ENCODE results near the gene COL19A1.

COL19A1 gene

DNA sequence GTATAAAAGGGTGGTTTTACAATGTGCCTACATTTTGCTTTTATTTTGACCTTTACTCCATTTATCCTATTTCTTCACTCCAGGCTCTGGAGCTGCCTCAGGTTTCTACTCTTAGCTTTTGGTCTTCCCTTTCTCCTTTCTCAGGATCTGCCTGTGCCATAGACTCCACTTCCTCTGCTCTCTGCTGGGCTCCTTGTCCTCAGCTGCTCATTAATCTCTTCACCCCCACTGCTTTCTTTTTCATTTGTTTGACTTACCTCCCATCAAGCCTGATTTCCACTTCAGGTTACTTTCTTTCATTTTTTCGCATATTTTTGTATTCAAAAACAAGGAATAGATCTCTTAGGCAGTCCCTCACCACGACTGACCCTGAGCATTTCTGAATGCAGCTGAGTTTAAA, 106.8 kb downstream of the COL19A1 start:
- no peaks in the 10 kb centered on the region for H3K36me3 ChIP-seq (ENCODE audit: control insufficient read depth, insufficient read depth, low read length)
- no peak overlapping the region for H3K4me3 ChIP-seq (ENCODE audit: low read depth, low read length)
- no peaks in the 10 kb centered on the region for H3K9me3 ChIP-seq (ENCODE audit: control insufficient read depth, insufficient read depth, low read length)
- H3K9ac ChIP-seq (ENCODE audit: low read depth, low read length) = no peak overlapping the region
- no peaks in the 10 kb centered on the region for H3K27me3 ChIP-seq (ENCODE audit: control insufficient read depth, insufficient read depth, low read length)
- peaks cover 9% of the 10 kb centered on the region for H3K4me1 ChIP-seq (ENCODE audit: control insufficient read depth, insufficient read depth, low read length)
- no peak overlapping the region for H3K27ac ChIP-seq (ENCODE audit: low read depth, low read length)

- no peak overlapping the region for H3K4me3 ChIP-seq (ENCODE audit: low read depth, low read length)
- no peaks in the 10 kb centered on the region for H3K27me3 ChIP-seq (ENCODE audit: control insufficient read depth, insufficient read depth, low read length)
- H3K4me1 ChIP-seq (ENCODE audit: control insufficient read depth, insufficient read depth, low read length) = peaks cover 9% of the 10 kb centered on the region
- no peak overlapping the region for H3K9ac ChIP-seq (ENCODE audit: low read depth, low read length)
- H3K36me3 ChIP-seq (ENCODE audit: control insufficient read depth, insufficient read depth, low read length) = no peaks in the 10 kb centered on the region
- H3K9me3 ChIP-seq (ENCODE audit: control insufficient read depth, insufficient read depth, low read length) = no peaks in the 10 kb centered on the region
- no peak overlapping the region for H3K27ac ChIP-seq (ENCODE audit: low read depth, low read length)
Observed at GRCh38 chr6:69973763-69974162, 107.4 kb downstream of the COL19A1 start.

DNA sequence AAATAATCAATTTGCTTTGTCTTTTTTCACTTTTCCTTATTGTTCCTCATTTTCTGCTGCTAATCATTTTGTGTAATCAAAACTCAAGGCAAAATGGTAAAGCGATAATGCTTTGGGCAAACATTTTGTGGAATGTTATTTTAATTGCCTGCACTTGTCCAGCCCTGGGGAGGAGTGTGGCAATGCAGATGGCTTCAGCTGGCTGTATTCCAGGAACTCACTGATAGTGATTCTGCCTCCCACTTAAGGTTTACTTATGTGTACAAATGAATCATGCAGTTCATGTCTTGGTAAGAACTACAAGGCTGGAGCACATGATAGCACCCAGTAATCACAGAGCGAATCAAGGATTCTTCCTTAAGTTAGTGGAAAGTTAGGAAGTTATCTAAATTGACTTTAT, 107.8 kb downstream of the COL19A1 start:
- Histone ChIP-seq H3K9ac (ENCODE audit: low read depth, low read length) (no peak overlapping the region), H3K27ac (ENCODE audit: low read depth, low read length) (no peak overlapping the region), H3K4me3 (ENCODE audit: low read depth, low read length) (no peak overlapping the region), H3K9me3 (ENCODE audit: control insufficient read depth, insufficient read depth, low read length) (no peaks in the 10 kb centered on the region), H3K36me3 (ENCODE audit: control insufficient read depth, insufficient read depth, low read length) (no peaks in the 10 kb centered on the region), H3K27me3 (ENCODE audit: control insufficient read depth, insufficient read depth, low read length) (no peaks in the 10 kb centered on the region), H3K4me1 (ENCODE audit: control insufficient read depth, insufficient read depth, low read length) (peaks cover 9% of the 10 kb centered on the region)

DNA sequence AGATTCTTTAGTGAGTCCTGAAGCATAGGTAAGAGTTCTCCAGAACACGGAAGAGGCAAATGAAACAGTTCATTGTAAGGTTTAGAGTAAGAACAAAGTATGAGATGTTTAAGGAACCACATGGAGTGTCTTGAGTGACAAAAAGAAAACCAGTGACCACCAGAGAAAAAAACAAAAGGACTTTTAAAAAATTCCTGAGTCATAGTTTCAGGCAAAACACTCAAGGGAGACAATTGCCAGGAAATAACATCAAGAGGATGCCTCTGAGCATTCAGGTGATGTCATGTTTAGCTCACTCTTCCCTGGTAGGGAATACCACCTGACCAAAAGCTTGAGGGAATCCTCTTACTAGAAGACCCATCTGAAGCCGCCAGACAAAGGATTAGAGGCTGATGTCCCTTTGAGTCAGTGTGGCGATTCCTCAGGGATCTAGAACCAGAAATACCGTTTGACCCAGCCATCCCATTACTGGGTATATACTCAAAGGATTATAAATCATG, 110.3 kb downstream of the COL19A1 start:
- no peak overlapping the region for H3K9ac ChIP-seq (ENCODE audit: low read depth, low read length)
- peak overlapping the region; percentile 68 for H3K27ac ChIP-seq (ENCODE audit: low read depth, low read length)
- no peak overlapping the region for H3K4me3 ChIP-seq (ENCODE audit: low read depth, low read length)
- H3K9me3 ChIP-seq (ENCODE audit: control insufficient read depth, insufficient read depth, low read length) = no peaks in the 10 kb centered on the region
- H3K36me3 ChIP-seq (ENCODE audit: control insufficient read depth, insufficient read depth, low read length) = no peaks in the 10 kb centered on the region
- H3K27me3 ChIP-seq (ENCODE audit: control insufficient read depth, insufficient read depth, low read length) = no peaks in the 10 kb centered on the region
- H3K4me1 ChIP-seq (ENCODE audit: control insufficient read depth, insufficient read depth, low read length) = peaks cover 9% of the 10 kb centered on the region

GRCh38 chr6:69980624-69981023, 114.3 kb downstream of the COL19A1 start:
- Histone ChIP-seq H3K27me3 (ENCODE audit: control insufficient read depth, insufficient read depth, low read length) (no peaks in the 10 kb centered on the region), H3K9me3 (ENCODE audit: control insufficient read depth, insufficient read depth, low read length) (no peaks in the 10 kb centered on the region), H3K4me3 (ENCODE audit: low read depth, low read length) (no peak overlapping the region), H3K36me3 (ENCODE audit: control insufficient read depth, insufficient read depth, low read length) (no peaks in the 10 kb centered on the region), H3K9ac (ENCODE audit: low read depth, low read length) (no peak overlapping the region), H3K27ac (ENCODE audit: low read depth, low read length) (no peak overlapping the region), H3K4me1 (ENCODE audit: control insufficient read depth, insufficient read depth, low read length) (no peaks in the 10 kb centered on the region)

GRCh38 chr6:69984506-69984905, 118.2 kb downstream of the COL19A1 start:
- Histone ChIP-seq H3K36me3 (ENCODE audit: control insufficient read depth, insufficient read depth, low read length) (no peaks in the 10 kb centered on the region), H3K27ac (ENCODE audit: low read depth, low read length) (no peak overlapping the region), H3K27me3 (ENCODE audit: control insufficient read depth, insufficient read depth, low read length) (no peaks in the 10 kb centered on the region), H3K4me3 (ENCODE audit: low read depth, low read length) (no peak overlapping the region), H3K4me1 (ENCODE audit: control insufficient read depth, insufficient read depth, low read length) (no peaks in the 10 kb centered on the region), H3K9ac (ENCODE audit: low read depth, low read length) (no peak overlapping the region), H3K9me3 (ENCODE audit: control insufficient read depth, insufficient read depth, low read length) (no peaks in the 10 kb centered on the region)

DNA sequence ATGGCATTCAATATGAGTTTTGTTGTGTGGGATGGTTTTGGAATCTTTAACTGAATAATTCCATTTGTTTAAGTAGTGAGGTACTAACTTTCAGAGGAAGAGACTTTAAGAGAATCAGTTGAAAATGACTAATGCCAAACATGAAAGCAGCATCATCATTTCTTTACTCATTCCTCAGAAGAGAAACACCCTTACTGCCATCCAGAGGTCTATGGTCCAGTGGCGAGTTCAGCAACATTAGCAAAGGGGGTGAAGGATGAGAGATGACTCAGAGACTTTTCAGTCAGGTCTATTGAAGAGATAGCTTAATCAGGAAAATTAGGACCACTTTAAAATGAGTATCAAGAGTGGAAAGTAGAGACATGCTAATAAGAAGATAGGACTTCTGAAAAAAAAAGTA, 118.8 kb downstream of the COL19A1 start:
- no peak overlapping the region for H3K27ac ChIP-seq (ENCODE audit: low read depth, low read length)
- H3K9ac ChIP-seq (ENCODE audit: low read depth, low read length) = no peak overlapping the region

DNA sequence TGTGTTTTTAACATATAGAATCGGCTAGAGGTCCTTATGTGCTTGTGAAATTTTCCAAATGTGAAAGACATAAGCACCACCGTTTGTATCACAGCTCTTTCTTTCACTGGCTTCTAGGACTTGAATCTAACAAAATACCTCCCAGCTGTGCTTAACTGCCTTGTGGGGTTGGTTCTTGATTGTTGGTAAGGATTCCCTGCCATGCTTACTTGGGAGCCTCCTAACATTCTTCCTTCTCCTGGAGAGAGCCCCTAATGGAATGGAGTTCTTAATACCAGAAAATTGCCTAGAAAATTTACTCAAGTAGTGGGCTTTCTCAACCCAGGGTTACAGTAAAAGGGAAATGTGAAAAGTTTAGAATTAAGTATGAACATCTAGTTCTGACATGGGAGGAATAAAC, 121.2 kb downstream of the COL19A1 start:
- Histone ChIP-seq H3K4me3 (ENCODE audit: low read depth, low read length) (no peak overlapping the region), H3K27ac (ENCODE audit: low read depth, low read length) (no peak overlapping the region), H3K9ac (ENCODE audit: low read depth, low read length) (no peak overlapping the region), H3K9me3 (ENCODE audit: control insufficient read depth, insufficient read depth, low read length) (no peaks in the 10 kb centered on the region), H3K27me3 (ENCODE audit: control insufficient read depth, insufficient read depth, low read length) (no peaks in the 10 kb centered on the region), H3K36me3 (ENCODE audit: control insufficient read depth, insufficient read depth, low read length) (no peaks in the 10 kb centered on the region), H3K4me1 (ENCODE audit: control insufficient read depth, insufficient read depth, low read length) (no peaks in the 10 kb centered on the region)

More for the DNA sequence above, 118.8 kb downstream of the COL19A1 start:
- Histone ChIP-seq H3K9me3 (ENCODE audit: control insufficient read depth, insufficient read depth, low read length) (no peaks in the 10 kb centered on the region), H3K27me3 (ENCODE audit: control insufficient read depth, insufficient read depth, low read length) (no peaks in the 10 kb centered on the region), H3K4me3 (ENCODE audit: low read depth, low read length) (no peak overlapping the region), H3K4me1 (ENCODE audit: control insufficient read depth, insufficient read depth, low read length) (no peaks in the 10 kb centered on the region), H3K36me3 (ENCODE audit: control insufficient read depth, insufficient read depth, low read length) (no peaks in the 10 kb centered on the region)

GRCh38 chr6:69988458-69989126, 122.2 kb downstream of the COL19A1 start:
- H3K9ac ChIP-seq (ENCODE audit: low read depth, low read length) = no peak overlapping the region
- no peaks in the 10 kb centered on the region for H3K4me1 ChIP-seq (ENCODE audit: control insufficient read depth, insufficient read depth, low read length)
- H3K36me3 ChIP-seq (ENCODE audit: control insufficient read depth, insufficient read depth, low read length) = no peaks in the 10 kb centered on the region
- H3K4me3 ChIP-seq (ENCODE audit: low read depth, low read length) = no peak overlapping the region
- H3K27ac ChIP-seq (ENCODE audit: low read depth, low read length) = no peak overlapping the region
- H3K27me3 ChIP-seq (ENCODE audit: control insufficient read depth, insufficient read depth, low read length) = no peaks in the 10 kb centered on the region
- H3K9me3 ChIP-seq (ENCODE audit: control insufficient read depth, insufficient read depth, low read length) = no peaks in the 10 kb centered on the region

- Histone ChIP-seq H3K4me3 (ENCODE audit: low read depth, low read length) (no peak overlapping the region), H3K36me3 (ENCODE audit: control insufficient read depth, insufficient read depth, low read length) (no peaks in the 10 kb centered on the region), H3K4me1 (ENCODE audit: control insufficient read depth, insufficient read depth, low read length) (no peaks in the 10 kb centered on the region), H3K9ac (ENCODE audit: low read depth, low read length) (no peak overlapping the region), H3K27ac (ENCODE audit: low read depth, low read length) (no peak overlapping the region), H3K9me3 (ENCODE audit: control insufficient read depth, insufficient read depth, low read length) (no peaks in the 10 kb centered on the region), H3K27me3 (ENCODE audit: control insufficient read depth, insufficient read depth, low read length) (no peaks in the 10 kb centered on the region)
Observed at GRCh38 chr6:69994251-69994650, 127.9 kb downstream of the COL19A1 start.

GRCh38 chr6:70008189-70008588, 141.8 kb downstream of the COL19A1 start:
- Histone ChIP-seq H3K27me3 (ENCODE audit: control insufficient read depth, insufficient read depth, low read length) (no peaks in the 10 kb centered on the region), H3K9me3 (ENCODE audit: control insufficient read depth, insufficient read depth, low read length) (peaks cover 7% of the 10 kb centered on the region; the same call in 1 of the 2 replicates), H3K4me3 (ENCODE audit: low read depth, low read length) (no peak overlapping the region), H3K27ac (ENCODE audit: low read depth, low read length) (no peak overlapping the region), H3K9ac (ENCODE audit: low read depth, low read length) (no peak overlapping the region), H3K4me1 (ENCODE audit: control insufficient read depth, insufficient read depth, low read length) (no peaks in the 10 kb centered on the region), H3K36me3 (ENCODE audit: control insufficient read depth, insufficient read depth, low read length) (no peaks in the 10 kb centered on the region)

All from HUES48 (cell line).